Measurements from ENCODE around the gene NDUFB4.

DNA sequence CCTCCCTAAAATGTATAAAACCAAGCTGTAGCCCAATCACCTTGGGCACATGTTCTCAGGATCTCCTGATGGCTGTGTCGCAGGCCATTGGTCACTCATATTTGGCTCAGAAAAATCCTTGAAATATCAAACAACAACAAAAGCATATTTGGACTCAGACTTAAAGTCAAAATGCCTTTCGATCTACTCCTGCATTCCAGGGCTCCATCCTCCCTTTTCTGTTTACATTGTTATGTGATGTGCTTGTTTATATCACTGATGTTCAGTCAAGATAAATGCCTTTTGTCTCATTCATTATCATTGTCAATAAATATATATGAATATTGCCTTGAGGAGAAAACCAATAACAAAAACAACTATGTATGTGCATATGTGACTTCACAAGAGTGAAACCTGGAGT lies 54.2 kb downstream of the NDUFB4 start:
- TF ChIP-seq, protein P1, sequence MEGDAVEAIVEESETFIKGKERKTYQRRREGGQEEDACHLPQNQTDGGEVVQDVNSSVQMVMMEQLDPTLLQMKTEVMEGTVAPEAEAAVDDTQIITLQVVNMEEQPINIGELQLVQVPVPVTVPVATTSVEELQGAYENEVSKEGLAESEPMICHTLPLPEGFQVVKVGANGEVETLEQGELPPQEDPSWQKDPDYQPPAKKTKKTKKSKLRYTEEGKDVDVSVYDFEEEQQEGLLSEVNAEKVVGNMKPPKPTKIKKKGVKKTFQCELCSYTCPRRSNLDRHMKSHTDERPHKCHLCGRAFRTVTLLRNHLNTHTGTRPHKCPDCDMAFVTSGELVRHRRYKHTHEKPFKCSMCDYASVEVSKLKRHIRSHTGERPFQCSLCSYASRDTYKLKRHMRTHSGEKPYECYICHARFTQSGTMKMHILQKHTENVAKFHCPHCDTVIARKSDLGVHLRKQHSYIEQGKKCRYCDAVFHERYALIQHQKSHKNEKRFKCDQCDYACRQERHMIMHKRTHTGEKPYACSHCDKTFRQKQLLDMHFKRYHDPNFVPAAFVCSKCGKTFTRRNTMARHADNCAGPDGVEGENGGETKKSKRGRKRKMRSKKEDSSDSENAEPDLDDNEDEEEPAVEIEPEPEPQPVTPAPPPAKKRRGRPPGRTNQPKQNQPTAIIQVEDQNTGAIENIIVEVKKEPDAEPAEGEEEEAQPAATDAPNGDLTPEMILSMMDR (IDR thresholded peaks at IDR 0.05) = no peak
- TF ChIP-seq POLR2A (IDR thresholded peaks at IDR 0.05) = no peak

Data from right lobe of liver (tissue), 4 donors.